Muscle of leg (tissue), 11 donors: ENCODE measurements around the gene UBTD1. TPM values are rescaled to one million over a fixed set of nuclear protein-coding genes. Genes with fewer than 3 reads are reported as not detected.

Source experiments
- DNase-seq: peaks from one replicate; pipeline ENCODE4 v3.0.0; 2013
- H3K27ac ChIP-seq: one replicate; pipeline ENCODE4 v1.5.1; 2013; ENCODE audit warnings: mild to moderate bottlenecking, low read length, control low read depth
- H3K27me3 ChIP-seq: one replicate; pipeline ENCODE4 v1.6.1; 2013; ENCODE audit warnings: low read length; ENCODE audit not compliant: control insufficient read depth, insufficient read depth
- H3K36me3 ChIP-seq: one replicate; pipeline ENCODE4 v1.6.1; 2013; ENCODE audit warnings: low read length; ENCODE audit not compliant: control insufficient read depth, insufficient read depth
- H3K4me1 ChIP-seq: one replicate; pipeline ENCODE4 v1.6.1; 2013; ENCODE audit warnings: low read length; ENCODE audit not compliant: control insufficient read depth, insufficient read depth
- H3K4me3 ChIP-seq: one replicate; pipeline ENCODE4 v1.5.1; 2013; ENCODE audit warnings: low read length, control low read depth
- H3K9me3 ChIP-seq: replicated peaks from 2 replicates; pipeline ENCODE4 v1.6.1; 2013; ENCODE audit warnings: low read depth, low read length; ENCODE audit not compliant: control insufficient read depth
- WGBS: methylation state at CpG from one replicate; pipeline ENCODE4 v1.1.5; 2013; ENCODE audit warnings: missing lambda C conversion rate; ENCODE audit not compliant: insufficient coverage; 5-methylcytosine and 5-hydroxymethylcytosine counted together
- polyA plus RNA-seq, 8 donors: library from polyadenylated mRNA; unstranded; fragments of 120-200 nt; gene quantifications; one replicate each; pipeline versions ENCODE4 v1.2.1 to v1.2.3, GENCODE V29; 2013; ENCODE audit warnings: inconsistent platforms in 1 of 8, low replicate concordance in 1 of 8; ENCODE audit not compliant: insufficient read length in 8 of 8, insufficient read depth in 1 of 8
- total RNA-seq: library from RNA; stranded (reverse); fragments of 120-200 nt; gene quantifications from one replicate; pipeline ENCODE4 v1.2.4, GENCODE V29; 2013

UBTD1 gene
- total and polyA plus RNA-seq, 9 donors = 10.6 to 18.9 (median 14.1) TPM

DNA sequence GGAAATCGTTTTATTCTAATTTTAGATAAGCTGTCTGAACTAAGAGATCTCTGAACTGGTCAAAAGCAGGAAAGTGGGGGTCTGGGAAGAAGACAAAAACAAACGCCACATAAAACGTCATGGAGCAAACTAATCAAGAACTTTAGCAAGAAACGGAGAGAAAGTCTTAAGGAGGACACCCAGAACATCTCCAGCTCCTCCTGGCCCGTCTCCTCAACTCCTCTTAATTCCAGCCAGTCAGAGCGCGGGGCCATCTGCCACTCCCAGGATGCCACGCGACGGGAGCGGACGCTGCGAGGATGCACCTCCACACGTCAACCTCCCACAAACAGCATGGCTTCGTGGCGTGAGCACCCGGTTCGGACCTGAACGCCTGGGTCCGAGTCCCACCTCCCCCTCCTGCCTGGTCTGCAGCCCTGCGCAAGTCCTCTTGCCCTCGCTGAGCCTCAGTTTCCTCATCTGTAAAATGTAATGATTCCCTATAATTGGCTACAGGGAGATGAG lies 1.1 kb upstream of the UBTD1 start:
- WGBS = 2% methylated on average over 12 of the region's 22 CpGs
- H3K4me1 ChIP-seq = peaks cover 18% of the 10 kb centered on the region
- no peaks in the 10 kb centered on the region for H3K9me3 ChIP-seq
- peak; percentile 87 for DNase-seq
- H3K4me3 ChIP-seq = peak overlapping the region; percentile 77
- H3K36me3 ChIP-seq = peaks cover 5% of the 10 kb centered on the region
- H3K27ac ChIP-seq = peak overlapping the region; percentile 96
- H3K27me3 ChIP-seq = peaks cover 2% of the 10 kb centered on the region

DNA sequence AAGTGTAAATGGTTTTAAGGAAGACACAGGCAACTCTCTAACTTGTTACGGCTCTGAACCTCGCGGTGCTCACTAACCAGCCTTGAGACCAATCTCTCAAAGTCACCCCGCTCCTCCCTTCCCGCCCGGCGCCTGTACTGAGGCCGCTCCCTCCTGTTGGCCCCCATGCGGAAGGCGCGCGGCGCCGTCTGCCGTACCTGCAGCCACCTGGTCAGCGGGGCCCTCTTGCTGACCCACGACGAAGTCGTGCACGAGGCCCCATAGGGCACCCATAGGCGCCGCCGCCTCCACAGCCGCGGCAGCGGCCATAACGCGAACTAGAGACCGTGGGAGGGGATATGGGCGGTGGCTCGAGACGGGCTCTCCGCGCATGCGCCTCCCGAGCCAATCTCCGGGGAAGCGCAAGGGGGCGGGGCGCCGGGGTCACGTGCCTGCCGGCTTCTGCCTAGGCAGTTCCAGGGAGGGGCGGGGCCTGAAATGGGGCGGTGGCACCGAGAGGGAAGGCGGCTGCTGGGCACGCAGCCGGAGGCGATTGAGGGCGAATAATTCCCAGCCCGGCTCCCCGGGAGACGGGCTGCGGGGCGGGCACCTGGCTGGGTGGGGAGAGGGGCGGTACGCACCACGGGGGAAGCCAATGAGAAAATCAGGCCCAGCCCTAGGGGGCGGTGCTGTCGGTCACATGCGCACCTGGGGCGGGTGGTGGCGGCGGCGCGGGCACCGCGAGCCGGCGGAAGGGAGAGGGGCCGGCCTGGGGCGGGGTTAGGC lies 466 bp upstream of the UBTD1 start, which contains the start of gene MMS19:
Gene MMS19, minus strand, starts transcription at position 347 of the 765 bp plus-strand sequence. Its CDS starts 38 bp downstream, at position 309.
- WGBS = under 1% methylated on average over 72 of the region's 73 CpGs
- peak within 1 kb of the TSS; percentile 77 for H3K4me3 ChIP-seq
- DNase-seq = peak; percentile 98
- peaks cover 2% of the 10 kb centered on the region for H3K36me3 ChIP-seq
- peaks cover 19% of the 10 kb centered on the region for H3K4me1 ChIP-seq
- no peaks in the 10 kb centered on the region for H3K9me3 ChIP-seq
- H3K27me3 ChIP-seq = peaks cover 2% of the 10 kb centered on the region
- peak within 1 kb of the TSS; percentile 96 for H3K27ac ChIP-seq

GRCh38 chr10:97499561-97500296 lies 1.0 kb downstream of the UBTD1 start:
- WGBS = under 1% methylated on average over 33 of the region's 41 CpGs

GRCh38 chr10:97500297-97500575 lies 1.5 kb downstream of the UBTD1 start:
- Histone ChIP-seq H3K36me3 (no peaks in the 10 kb centered on the region), H3K9me3 (no peaks in the 10 kb centered on the region), H3K4me3 (peak overlapping the region; percentile 77), H3K27ac (no peak overlapping the region), H3K4me1 (peaks cover 20% of the 10 kb centered on the region), H3K27me3 (peaks cover 2% of the 10 kb centered on the region)
- no peak for DNase-seq
- WGBS = 81% methylated on average over 2 of the region's 2 CpGs

More at GRCh38 chr10:97499561-97500296, 1.0 kb downstream of the UBTD1 start:
- H3K27me3 ChIP-seq = peaks cover 2% of the 10 kb centered on the region
- H3K4me3 ChIP-seq = peak overlapping the region; percentile 77
- H3K9me3 ChIP-seq = no peaks in the 10 kb centered on the region
- H3K27ac ChIP-seq = peak overlapping the region; percentile 52
- peak; percentile 72 for DNase-seq
- no peaks in the 10 kb centered on the region for H3K36me3 ChIP-seq
- peaks cover 22% of the 10 kb centered on the region for H3K4me1 ChIP-seq

DNA sequence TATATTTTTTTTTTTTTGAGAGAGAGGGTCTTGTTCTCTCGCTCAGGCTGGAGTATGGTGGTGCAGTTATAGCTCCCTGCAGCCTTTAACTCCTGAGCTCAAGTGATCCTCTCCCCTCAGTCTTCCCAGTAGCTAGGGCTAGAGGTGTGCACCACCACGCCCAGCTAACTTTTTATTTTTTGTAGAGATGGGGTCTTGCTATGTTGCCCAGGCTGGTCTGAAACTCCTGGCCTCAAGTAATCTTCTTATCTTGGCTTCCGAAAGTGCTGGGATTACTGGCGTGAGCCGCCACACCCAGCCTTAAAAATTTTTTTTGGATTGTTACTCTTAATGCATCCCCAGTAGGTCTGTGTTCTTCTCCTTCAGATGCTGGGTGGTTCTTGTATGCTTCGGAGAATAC lies 4.2 kb downstream of the UBTD1 start:
- Histone ChIP-seq H3K36me3 (no peaks in the 10 kb centered on the region), H3K27ac (no peak overlapping the region), H3K27me3 (peaks cover 2% of the 10 kb centered on the region), H3K9me3 (no peaks in the 10 kb centered on the region), H3K4me1 (peaks cover 15% of the 10 kb centered on the region), H3K4me3 (no peak overlapping the region)
- no peak for DNase-seq
- WGBS = no CpG with 5 or more reads among the region's 6 CpGs

DNA sequence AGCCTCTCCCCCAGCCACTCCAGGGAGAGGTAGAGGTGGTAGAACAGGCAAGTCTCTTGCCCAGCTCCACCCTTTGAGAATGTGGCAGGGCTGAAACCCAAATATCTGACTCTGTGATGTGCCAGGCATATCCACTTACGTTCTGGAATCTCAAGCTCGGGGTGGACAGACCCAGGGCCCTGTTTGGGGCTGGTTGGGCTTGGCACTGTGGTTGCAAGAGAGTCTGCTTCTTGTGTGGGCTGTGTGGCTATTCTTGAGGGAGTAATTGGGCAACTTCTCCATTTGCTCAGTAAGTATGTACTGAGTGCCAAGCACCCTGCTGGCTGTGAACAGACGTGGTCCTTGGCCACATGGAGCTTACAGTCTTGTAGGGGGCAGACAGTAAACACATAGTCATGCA lies 4.7 kb downstream of the UBTD1 start:
- Histone ChIP-seq H3K4me3 (no peak overlapping the region), H3K36me3 (no peaks in the 10 kb centered on the region), H3K9me3 (no peaks in the 10 kb centered on the region), H3K4me1 (peaks cover 15% of the 10 kb centered on the region), H3K27me3 (peaks cover 2% of the 10 kb centered on the region), H3K27ac (no peak overlapping the region)
- DNase-seq = peak; percentile 34
- WGBS = 39% methylated on average over 2 of the region's 3 CpGs

DNA sequence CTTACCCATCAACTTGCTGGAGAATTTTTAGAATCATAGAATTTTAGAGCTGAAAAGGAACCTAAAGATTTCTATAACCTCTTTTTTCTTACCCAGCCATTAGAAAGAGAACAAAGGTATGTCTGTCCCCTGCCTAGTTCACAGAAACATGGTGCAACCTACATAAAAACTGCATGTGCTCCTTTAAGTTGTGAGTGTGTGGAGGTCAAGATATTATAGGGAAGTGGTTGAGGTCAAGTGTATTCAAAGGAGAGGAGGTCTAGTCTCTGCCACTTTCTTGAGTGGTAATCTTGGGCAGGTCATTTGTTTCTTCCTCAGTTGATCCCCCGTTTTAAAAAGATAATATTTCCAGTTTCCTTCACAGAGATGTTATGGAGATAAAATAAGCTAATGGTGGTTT lies 6.4 kb downstream of the UBTD1 start:
- Histone ChIP-seq H3K4me3 (no peak overlapping the region), H3K27ac (no peak overlapping the region), H3K27me3 (peaks cover 1% of the 10 kb centered on the region), H3K4me1 (peaks cover 9% of the 10 kb centered on the region), H3K9me3 (no peaks in the 10 kb centered on the region), H3K36me3 (no peaks in the 10 kb centered on the region)
- no CpG with 5 or more reads among the region's 1 CpG for WGBS
- no peak for DNase-seq

GRCh38 chr10:97506199-97506991 lies 7.7 kb downstream of the UBTD1 start:
- no peaks in the 10 kb centered on the region for H3K36me3 ChIP-seq
- H3K27me3 ChIP-seq = no peaks in the 10 kb centered on the region
- no CpG with 5 or more reads among the region's 3 CpGs for WGBS
- peaks cover 5% of the 10 kb centered on the region for H3K4me1 ChIP-seq
- no peak for DNase-seq
- H3K9me3 ChIP-seq = no peaks in the 10 kb centered on the region
- H3K27ac ChIP-seq = no peak overlapping the region
- H3K4me3 ChIP-seq = no peak overlapping the region

DNA sequence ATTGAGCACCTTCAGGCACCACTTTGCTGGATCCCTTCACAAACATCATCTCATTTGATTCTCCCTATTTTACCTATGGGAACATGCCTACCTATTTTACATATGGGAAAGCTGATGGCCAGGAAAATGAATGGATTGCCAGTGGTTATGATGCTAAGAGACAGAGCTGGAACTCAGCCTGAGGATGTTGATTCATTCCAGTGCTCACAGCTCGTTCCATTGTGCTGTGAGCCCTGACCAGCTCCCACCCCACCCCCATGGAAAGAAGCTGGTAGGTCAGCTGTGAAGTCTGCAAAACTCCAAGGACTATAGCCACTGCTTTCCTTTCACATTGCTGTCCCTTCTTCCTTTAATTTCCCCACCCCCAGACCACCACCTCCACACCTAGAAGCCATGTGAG lies 9.6 kb downstream of the UBTD1 start:
- H3K4me3 ChIP-seq = no peak overlapping the region
- H3K27ac ChIP-seq = no peak overlapping the region
- H3K27me3 ChIP-seq = no peaks in the 10 kb centered on the region
- H3K4me1 ChIP-seq = peaks cover 9% of the 10 kb centered on the region
- H3K9me3 ChIP-seq = no peaks in the 10 kb centered on the region
- WGBS = no CpG with 5 or more reads among the region's 1 CpG
- DNase-seq = no peak
- H3K36me3 ChIP-seq = no peaks in the 10 kb centered on the region
